KMS-11 (cell line): ENCODE results near the gene PTPN7.
"Not testable (repeated sequence)": the region's sequence is repeated elsewhere in the genome, so short reads cannot be mapped to it uniquely, and the experiment has no call there.

Experiments
- H2AFZ ChIP-seq: fragments of 200-600 bp; sonication (generic); 2 replicates; pipeline ENCODE4 v1.6.1; 2016; ENCODE audit warnings: antibody characterized with exemption, mixed run types, low read depth
- H3K27ac ChIP-seq: fragments of 200-600 bp; sonication (generic); 2 replicates; pipeline ENCODE4 v1.6.1; 2016; ENCODE audit warnings: mild to moderate bottlenecking, mixed run types
- H3K27me3 ChIP-seq: fragments of 200-600 bp; sonication (generic); 2 replicates; pipeline ENCODE4 v1.6.1; 2017; ENCODE audit warnings: mild to moderate bottlenecking, low read depth, mixed run types, moderate library complexity; ENCODE audit not compliant: insufficient read depth
- H3K36me3 ChIP-seq: fragments of 200-600 bp; sonication (generic); 2 replicates; pipeline ENCODE4 v1.6.1; 2017; ENCODE audit warnings: mild to moderate bottlenecking, mixed run types; ENCODE audit not compliant: insufficient read depth
- H3K4me1 ChIP-seq: fragments of 200-600 bp; sonication (generic); 2 replicates; pipeline ENCODE4 v1.6.1; 2016; ENCODE audit warnings: mild to moderate bottlenecking, low read depth, mixed run types; ENCODE audit not compliant: poor library complexity, severe bottlenecking
- H3K4me2 ChIP-seq: fragments of 200-600 bp; sonication (generic); 2 replicates; pipeline ENCODE4 v1.7.0; 2016; ENCODE audit warnings: mild to moderate bottlenecking, mixed run types
- H3K4me3 ChIP-seq: fragments of 200-600 bp; sonication (generic); IDR thresholded peaks from 2 replicates; pipeline ENCODE4 v1.6.1; 2017; ENCODE audit warnings: low read depth, low read length, mixed read lengths; ENCODE audit not compliant: insufficient read depth
- H3K79me2 ChIP-seq: fragments of 200-600 bp; sonication (generic); 2 replicates; pipeline ENCODE4 v1.6.1; 2016; ENCODE audit warnings: low read depth, mixed run types; ENCODE audit not compliant: insufficient read depth
- H3K9ac ChIP-seq: fragments of 200-600 bp; sonication (generic); 2 replicates; pipeline ENCODE4 v1.6.1; 2016; ENCODE audit warnings: mild to moderate bottlenecking, mixed run types
- H4K20me1 ChIP-seq: fragments of 200-600 bp; sonication (generic); 2 replicates; pipeline ENCODE4 v1.6.1; 2016; ENCODE audit warnings: mild to moderate bottlenecking, mixed run types; ENCODE audit not compliant: insufficient read depth
- TF ChIP-seq, protein P1 (sequence below): fragments of 200-600 bp; sonication (generic); conservative IDR thresholded peaks from 2 replicates; pipeline ENCODE4 v1.6.1; 2017; ENCODE audit warnings: low read depth, mild to moderate bottlenecking, antibody characterized with exemption, low read length, moderate library complexity, mixed read lengths

Gene PTPN7

DNA sequence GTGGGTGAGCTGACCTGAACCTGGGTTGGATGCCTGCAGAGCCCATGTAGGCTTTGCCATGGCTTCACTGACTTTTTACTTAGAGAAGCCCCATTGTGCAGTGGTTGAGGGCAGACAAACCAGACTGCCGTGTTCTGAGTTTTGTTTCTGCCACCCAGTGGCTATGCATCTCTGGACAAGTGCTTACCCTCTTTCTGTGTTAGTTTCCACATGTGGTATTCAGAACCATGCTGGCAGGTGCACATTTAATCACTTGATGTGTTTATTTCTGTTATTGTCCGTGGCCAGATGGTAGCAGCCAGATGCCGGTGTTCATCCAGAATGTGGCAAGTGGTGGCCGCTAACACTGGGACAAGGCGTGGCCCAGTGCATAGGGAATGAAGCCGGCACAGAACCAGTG lies 10.3 kb upstream of the PTPN7 start:
- no peak overlapping the region for H3K4me2 ChIP-seq
- no peaks in the 10 kb centered on the region for H3K4me1 ChIP-seq
- H4K20me1 ChIP-seq = no peaks in the 10 kb centered on the region
- H3K4me3 ChIP-seq = no peak overlapping the region
- H3K27ac ChIP-seq = no peak overlapping the region
- H3K27me3 ChIP-seq = no peaks in the 10 kb centered on the region; the same call in 1 of the 2 replicates
- H3K9ac ChIP-seq = no peak overlapping the region
- TF ChIP-seq, protein P1, sequence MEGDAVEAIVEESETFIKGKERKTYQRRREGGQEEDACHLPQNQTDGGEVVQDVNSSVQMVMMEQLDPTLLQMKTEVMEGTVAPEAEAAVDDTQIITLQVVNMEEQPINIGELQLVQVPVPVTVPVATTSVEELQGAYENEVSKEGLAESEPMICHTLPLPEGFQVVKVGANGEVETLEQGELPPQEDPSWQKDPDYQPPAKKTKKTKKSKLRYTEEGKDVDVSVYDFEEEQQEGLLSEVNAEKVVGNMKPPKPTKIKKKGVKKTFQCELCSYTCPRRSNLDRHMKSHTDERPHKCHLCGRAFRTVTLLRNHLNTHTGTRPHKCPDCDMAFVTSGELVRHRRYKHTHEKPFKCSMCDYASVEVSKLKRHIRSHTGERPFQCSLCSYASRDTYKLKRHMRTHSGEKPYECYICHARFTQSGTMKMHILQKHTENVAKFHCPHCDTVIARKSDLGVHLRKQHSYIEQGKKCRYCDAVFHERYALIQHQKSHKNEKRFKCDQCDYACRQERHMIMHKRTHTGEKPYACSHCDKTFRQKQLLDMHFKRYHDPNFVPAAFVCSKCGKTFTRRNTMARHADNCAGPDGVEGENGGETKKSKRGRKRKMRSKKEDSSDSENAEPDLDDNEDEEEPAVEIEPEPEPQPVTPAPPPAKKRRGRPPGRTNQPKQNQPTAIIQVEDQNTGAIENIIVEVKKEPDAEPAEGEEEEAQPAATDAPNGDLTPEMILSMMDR = no peak
- H2AFZ ChIP-seq = no peak overlapping the region
- H3K36me3 ChIP-seq = no peaks in the 10 kb centered on the region
- H3K79me2 ChIP-seq = no peaks in the 10 kb centered on the region

DNA sequence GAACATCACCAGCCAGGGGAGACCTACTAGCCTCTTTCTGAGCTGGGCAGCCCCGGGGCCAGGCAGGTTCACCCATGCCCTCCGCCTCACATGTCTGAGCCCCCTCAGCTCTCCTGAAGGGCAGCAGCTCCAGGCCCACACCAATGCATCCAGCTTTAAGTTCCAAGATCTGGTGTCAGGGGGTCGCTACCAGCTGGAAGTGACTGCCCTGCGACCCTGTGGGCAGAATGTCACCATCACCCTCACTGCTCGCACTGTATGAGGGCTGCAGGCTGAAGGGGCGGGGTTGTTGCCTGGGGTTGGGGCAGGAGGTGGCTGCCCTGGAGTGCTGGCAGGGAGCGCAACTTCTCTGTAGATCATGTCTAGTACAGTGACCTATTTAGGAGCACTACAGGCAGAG lies 8.5 kb upstream of the PTPN7 start:
- Histone ChIP-seq H3K9ac (no peak overlapping the region), H3K27ac (no peak overlapping the region), H3K27me3 (no peaks in the 10 kb centered on the region; the same call in 1 of the 2 replicates), H3K4me1 (peaks cover 4% of the 10 kb centered on the region), H2AFZ (no peak overlapping the region), H3K4me2 (no peak overlapping the region), H4K20me1 (no peaks in the 10 kb centered on the region), H3K4me3 (no peak overlapping the region), H3K36me3 (no peaks in the 10 kb centered on the region), H3K79me2 (no peaks in the 10 kb centered on the region)
- TF ChIP-seq, protein P1 = no peak

DNA sequence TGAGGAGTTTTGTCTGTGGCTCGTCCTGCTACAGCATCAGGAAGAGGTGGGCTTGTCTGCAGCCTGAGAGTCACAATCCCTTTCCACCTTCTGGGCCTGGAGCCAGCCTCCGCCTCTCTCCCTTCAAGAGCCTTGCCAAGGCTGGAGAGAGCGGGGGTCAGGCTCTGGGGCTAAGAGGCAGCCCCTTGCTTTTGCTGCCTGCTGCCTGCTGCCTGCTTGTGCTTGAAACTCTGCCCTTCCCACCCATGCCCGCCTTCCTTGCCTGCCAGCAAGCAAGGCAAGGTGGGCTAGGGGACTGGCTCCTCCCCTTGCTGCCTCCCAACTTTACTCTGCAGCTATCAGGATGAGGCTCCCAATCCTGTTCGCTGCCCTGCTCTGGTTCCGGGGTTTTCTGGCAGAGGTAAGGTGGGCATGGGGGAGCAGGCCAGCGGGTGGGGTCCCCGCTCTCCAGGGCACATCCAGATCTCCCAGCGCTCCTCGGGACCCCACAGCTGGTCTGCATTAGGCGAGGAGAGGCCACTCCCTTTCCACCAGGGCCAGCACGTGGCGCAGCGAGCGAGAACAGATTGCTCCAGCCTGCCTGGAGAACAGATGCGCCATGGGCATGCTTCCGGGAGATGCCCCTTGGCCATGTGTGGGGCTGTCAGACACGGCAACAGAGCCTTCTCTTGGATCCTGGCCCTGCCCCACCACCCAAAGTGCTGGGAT lies 7.5 kb upstream of the PTPN7 start:
- TF ChIP-seq, protein P1 = no peak
- Histone ChIP-seq H3K4me3 (no peak overlapping the region), H3K4me1 (peaks cover 4% of the 10 kb centered on the region), H3K27me3 (no peaks in the 10 kb centered on the region; the same call in 1 of the 2 replicates), H3K9ac (no peak overlapping the region), H4K20me1 (no peaks in the 10 kb centered on the region), H3K27ac (no peak overlapping the region), H2AFZ (no peak overlapping the region), H3K36me3 (no peaks in the 10 kb centered on the region), H3K4me2 (no peak overlapping the region), H3K79me2 (no peaks in the 10 kb centered on the region)

DNA sequence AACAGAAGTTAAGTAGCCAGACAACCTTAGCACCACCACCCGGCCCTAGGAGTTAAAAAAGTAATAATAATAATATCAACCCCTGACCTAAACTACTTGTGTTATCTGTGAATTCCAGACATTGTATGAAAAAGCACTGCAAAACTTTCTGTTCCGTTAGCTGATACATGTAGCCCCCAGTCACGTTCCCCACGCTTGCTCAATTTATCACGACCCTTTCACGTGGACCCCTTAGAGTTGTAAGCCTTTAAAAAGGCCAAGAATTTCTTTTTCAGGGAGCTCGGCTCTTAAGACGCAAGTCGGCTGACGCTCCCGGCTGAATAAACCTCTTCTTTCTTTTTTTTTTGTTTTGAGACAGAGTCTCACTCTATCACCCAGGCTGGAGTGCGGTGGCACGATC lies 6.7 kb upstream of the PTPN7 start:
- not testable (repeated sequence) for H3K79me2 ChIP-seq, H3K27ac ChIP-seq, H3K27me3 ChIP-seq, H2AFZ ChIP-seq, H3K4me2 ChIP-seq, H3K4me1 ChIP-seq, H3K4me3 ChIP-seq, H4K20me1 ChIP-seq, H3K9ac ChIP-seq, H3K36me3 ChIP-seq
